ENCODE results near the gene VCAN. TPM values are rescaled to one million over a fixed set of nuclear protein-coding genes. Genes with fewer than 3 reads are reported as not detected.

The VCAN gene
- polyA plus RNA-seq, 1 donor from 2014 or later, result 1,185 TPM

GRCh38 chr5:83531661-83532060, 60.1 kb downstream of the VCAN start:
- Histone ChIP-seq H3K4me2 (ENCODE audit: low read length) (peak overlapping the region; percentile 40), H3K9me3 (ENCODE audit: low read length) (no peaks in the 10 kb centered on the region), H2AFZ (ENCODE audit: low read depth, low read length) (no peak overlapping the region), H3K27me3 (ENCODE audit: insufficient read depth, low read depth, low read length) (no peaks in the 10 kb centered on the region), H3K36me3 (ENCODE audit: insufficient read depth, low read length) (peaks cover 33% of the 10 kb centered on the region), H4K20me1 (ENCODE audit: insufficient read depth) (peaks cover 91% of the 10 kb centered on the region), H3K27ac (ENCODE audit: low read length) (no peak overlapping the region), H3K79me2 (replicated peaks; ENCODE audit: insufficient read depth, low read length) (peaks cover 99% of the 10 kb centered on the region), H3K4me3 (ENCODE audit: low read length) (peak overlapping the region; percentile 17), H3F3A (ENCODE audit: insufficient read depth, low read length, poor library complexity, severe bottlenecking) (peaks cover 7% of the 10 kb centered on the region), H3K9me2 (ENCODE audit: insufficient read depth, low read length) (no peaks in the 10 kb centered on the region), H3K9ac (ENCODE audit: low read length) (no peak overlapping the region)
- TF ChIP-seq MXI1 (conservative IDR thresholded peaks at IDR 0.05; ENCODE audit: poor library complexity, severe bottlenecking), result no peak

GRCh38 chr5:83538786-83539462, 67.4 kb downstream of the VCAN start:
- TF ChIP-seq CTCF (IDR thresholded peaks at IDR 0.05; ENCODE audit: poor library complexity, severe bottlenecking) (no peak), POLR2AphosphoS5 (IDR thresholded peaks at IDR 0.05) (peak; percentile 7), EZH2 (IDR thresholded peaks at IDR 0.05; ENCODE audit: borderline replicate concordance, insufficient read depth, low read length, poor library complexity, severe bottlenecking) (no peak), REST (IDR thresholded peaks at IDR 0.05; ENCODE audit: borderline replicate concordance) (no peak), SMC3 (conservative IDR thresholded peaks at IDR 0.05; ENCODE audit: poor library complexity) (no peak), EP300 (conservative IDR thresholded peaks at IDR 0.05; ENCODE audit: poor library complexity, severe bottlenecking) (no peak), TAF1 (IDR thresholded peaks at IDR 0.05; ENCODE audit: low read depth) (no peak)
- Histone ChIP-seq H3K4me2 (ENCODE audit: low read length) (no peak overlapping the region), H3K36me3 (ENCODE audit: insufficient read depth, low read length) (peaks cover 54% of the 10 kb centered on the region), H2AFZ (ENCODE audit: low read depth, low read length) (no peak overlapping the region), H3K9me3 (ENCODE audit: low read length) (no peaks in the 10 kb centered on the region), H3K27me3 (ENCODE audit: insufficient read depth, low read depth, low read length) (no peaks in the 10 kb centered on the region), H4K20me1 (ENCODE audit: insufficient read depth) (peaks cover 99% of the 10 kb centered on the region), H3K79me2 (replicated peaks; ENCODE audit: insufficient read depth, low read length) (peaks cover 99% of the 10 kb centered on the region), H3F3A (ENCODE audit: insufficient read depth, low read length, poor library complexity, severe bottlenecking) (peaks cover 13% of the 10 kb centered on the region), H3K4me3 (ENCODE audit: low read length) (no peak overlapping the region), H3K9me2 (ENCODE audit: insufficient read depth, low read length) (no peaks in the 10 kb centered on the region), H3K27ac (ENCODE audit: low read length) (no peak overlapping the region), H3K9ac (ENCODE audit: low read length) (no peak overlapping the region)

GRCh38 chr5:83539463-83539790, 67.9 kb downstream of the VCAN start:
- peaks cover 99% of the 10 kb centered on the region for H4K20me1 ChIP-seq (ENCODE audit: insufficient read depth)
- H3K27ac ChIP-seq (ENCODE audit: low read length), result no peak overlapping the region
- peaks cover 57% of the 10 kb centered on the region for H3K36me3 ChIP-seq (ENCODE audit: insufficient read depth, low read length)
- no peak overlapping the region for H2AFZ ChIP-seq (ENCODE audit: low read depth, low read length)
- H3K27me3 ChIP-seq (ENCODE audit: insufficient read depth, low read depth, low read length), result no peaks in the 10 kb centered on the region
- no peak for TF ChIP-seq TAF1 (IDR thresholded peaks at IDR 0.05; ENCODE audit: low read depth)
- no peak for TF ChIP-seq SMC3 (conservative IDR thresholded peaks at IDR 0.05; ENCODE audit: poor library complexity)
- TF ChIP-seq CTCF (IDR thresholded peaks at IDR 0.05; ENCODE audit: poor library complexity, severe bottlenecking), result no peak
- no peak for TF ChIP-seq EZH2 (IDR thresholded peaks at IDR 0.05; ENCODE audit: borderline replicate concordance, insufficient read depth, low read length, poor library complexity, severe bottlenecking)
- TF ChIP-seq MXI1 (conservative IDR thresholded peaks at IDR 0.05; ENCODE audit: poor library complexity, severe bottlenecking), result no peak
- TF ChIP-seq RAD21 (conservative IDR thresholded peaks at IDR 0.05), result no peak
- no peak for TF ChIP-seq POLR2AphosphoS5 (IDR thresholded peaks at IDR 0.05)
- TF ChIP-seq REST (IDR thresholded peaks at IDR 0.05; ENCODE audit: borderline replicate concordance), result no peak
- no peak for TF ChIP-seq EP300 (conservative IDR thresholded peaks at IDR 0.05; ENCODE audit: poor library complexity, severe bottlenecking)
- no peak overlapping the region for H3K9ac ChIP-seq (ENCODE audit: low read length)
- peaks cover 13% of the 10 kb centered on the region for H3F3A ChIP-seq (ENCODE audit: insufficient read depth, low read length, poor library complexity, severe bottlenecking)
- H3K9me3 ChIP-seq (ENCODE audit: low read length), result no peaks in the 10 kb centered on the region
- H3K79me2 ChIP-seq (replicated peaks; ENCODE audit: insufficient read depth, low read length), result peaks cover 99% of the 10 kb centered on the region
- H3K4me3 ChIP-seq (ENCODE audit: low read length), result no peak overlapping the region
- H3K9me2 ChIP-seq (ENCODE audit: insufficient read depth, low read length), result no peaks in the 10 kb centered on the region
- H3K4me2 ChIP-seq (ENCODE audit: low read length), result no peak overlapping the region

All from neural cell (in vitro differentiated cells).